Bronchial epithelial cell (primary cell): ENCODE results near the gene SAAL1. TPM values are rescaled to one million over a fixed set of nuclear protein-coding genes. Genes with fewer than 3 reads are reported as not detected.

Source experiments
- DNase-seq: peaks from one replicate; pipeline ENCODE4 v3.0.0-alpha.2; 2010; ENCODE audit warnings: low read depth
- FAIRE-seq: peaks from 2 replicates; lab custom pipeline; 2011; peaks lifted over from hg19 to GRCh38; lab: Jason Lieb, UNC
- H3K27me3 ChIP-seq: 2 replicates; pipeline ENCODE4 v1.5.1; 2011; ENCODE audit warnings: low read length; ENCODE audit not compliant: control insufficient read depth, insufficient read depth
- H3K36me3 ChIP-seq: 2 replicates; pipeline ENCODE4 v1.5.1; 2011; ENCODE audit warnings: low read length; ENCODE audit not compliant: control insufficient read depth, insufficient read depth
- H3K4me3 ChIP-seq: 2 replicates; pipeline ENCODE4 v1.5.1; 2011; ENCODE audit warnings: mild to moderate bottlenecking, low read depth, low read length, control low read depth
- total RNA-seq: library from RNA; depleted of rRNA; stranded (reverse); fragments of >200 nt; gene quantifications from 2 replicates; pipeline ENCODE4 v1.2.1, GENCODE V29; 2014
- TF ChIP-seq, protein P1 (sequence below): IDR thresholded peaks from 2 replicates; pipeline ENCODE4 v1.5.1; 2011; ENCODE audit warnings: mild to moderate bottlenecking, moderate library complexity, low read length, control low read depth, inconsistent platforms; ENCODE audit not compliant: insufficient read depth, severe bottlenecking

The SAAL1 gene
- total RNA-seq, 1 donor from 2014 or later = 15.8 TPM

GRCh38 chr11:18115360-18116127, 9.7 kb upstream of the SAAL1 start:
- Histone ChIP-seq H3K4me3 (no peak overlapping the region), H3K27me3 (peaks cover 4% of the 10 kb centered on the region), H3K36me3 (no peaks in the 10 kb centered on the region)
- FAIRE-seq = peak; percentile 83
- peak; percentile 57 for DNase-seq
- TF ChIP-seq, protein P1, sequence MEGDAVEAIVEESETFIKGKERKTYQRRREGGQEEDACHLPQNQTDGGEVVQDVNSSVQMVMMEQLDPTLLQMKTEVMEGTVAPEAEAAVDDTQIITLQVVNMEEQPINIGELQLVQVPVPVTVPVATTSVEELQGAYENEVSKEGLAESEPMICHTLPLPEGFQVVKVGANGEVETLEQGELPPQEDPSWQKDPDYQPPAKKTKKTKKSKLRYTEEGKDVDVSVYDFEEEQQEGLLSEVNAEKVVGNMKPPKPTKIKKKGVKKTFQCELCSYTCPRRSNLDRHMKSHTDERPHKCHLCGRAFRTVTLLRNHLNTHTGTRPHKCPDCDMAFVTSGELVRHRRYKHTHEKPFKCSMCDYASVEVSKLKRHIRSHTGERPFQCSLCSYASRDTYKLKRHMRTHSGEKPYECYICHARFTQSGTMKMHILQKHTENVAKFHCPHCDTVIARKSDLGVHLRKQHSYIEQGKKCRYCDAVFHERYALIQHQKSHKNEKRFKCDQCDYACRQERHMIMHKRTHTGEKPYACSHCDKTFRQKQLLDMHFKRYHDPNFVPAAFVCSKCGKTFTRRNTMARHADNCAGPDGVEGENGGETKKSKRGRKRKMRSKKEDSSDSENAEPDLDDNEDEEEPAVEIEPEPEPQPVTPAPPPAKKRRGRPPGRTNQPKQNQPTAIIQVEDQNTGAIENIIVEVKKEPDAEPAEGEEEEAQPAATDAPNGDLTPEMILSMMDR = peak; percentile 88

GRCh38 chr11:18111005-18111404, 5.1 kb upstream of the SAAL1 start:
- TF ChIP-seq, protein P1 = no peak
- no peaks in the 10 kb centered on the region for H3K36me3 ChIP-seq
- FAIRE-seq (no peak), DNase-seq (no peak)
- no peak overlapping the region for H3K4me3 ChIP-seq
- peaks cover 4% of the 10 kb centered on the region for H3K27me3 ChIP-seq

DNA sequence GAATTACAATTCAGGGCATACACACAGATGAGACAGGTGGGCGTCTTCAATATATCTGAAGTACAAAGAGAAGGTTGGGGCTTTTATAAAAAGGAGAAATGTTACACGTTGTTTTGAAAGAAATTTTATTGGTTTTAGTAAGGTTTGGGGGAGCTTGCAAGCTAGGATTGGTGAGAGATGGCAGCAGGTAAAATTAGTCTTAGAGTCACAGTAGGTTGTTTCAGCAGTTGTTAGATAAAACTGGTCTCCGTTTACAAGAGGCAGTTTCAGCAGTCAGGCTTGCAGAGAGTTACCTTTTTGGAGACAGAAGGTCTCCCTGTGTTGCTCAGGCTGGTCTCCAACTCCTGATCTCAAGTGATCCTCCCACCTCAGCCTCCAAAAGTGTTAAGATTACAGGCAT, 2.4 kb upstream of the SAAL1 start:
- DNase-seq (no peak), FAIRE-seq (no peak)
- H3K36me3 ChIP-seq = no peaks in the 10 kb centered on the region
- H3K4me3 ChIP-seq = no peak overlapping the region
- H3K27me3 ChIP-seq = peaks cover 4% of the 10 kb centered on the region
- TF ChIP-seq, protein P1 = no peak

GRCh38 chr11:18106688-18107087, 806 bp upstream of the SAAL1 start:
- Histone ChIP-seq H3K27me3 (no peaks in the 10 kb centered on the region), H3K4me3 (no peak overlapping the region), H3K36me3 (peaks cover 1% of the 10 kb centered on the region)
- FAIRE-seq (no peak), DNase-seq (peak; percentile 50)
- TF ChIP-seq, protein P1 = no peak

DNA sequence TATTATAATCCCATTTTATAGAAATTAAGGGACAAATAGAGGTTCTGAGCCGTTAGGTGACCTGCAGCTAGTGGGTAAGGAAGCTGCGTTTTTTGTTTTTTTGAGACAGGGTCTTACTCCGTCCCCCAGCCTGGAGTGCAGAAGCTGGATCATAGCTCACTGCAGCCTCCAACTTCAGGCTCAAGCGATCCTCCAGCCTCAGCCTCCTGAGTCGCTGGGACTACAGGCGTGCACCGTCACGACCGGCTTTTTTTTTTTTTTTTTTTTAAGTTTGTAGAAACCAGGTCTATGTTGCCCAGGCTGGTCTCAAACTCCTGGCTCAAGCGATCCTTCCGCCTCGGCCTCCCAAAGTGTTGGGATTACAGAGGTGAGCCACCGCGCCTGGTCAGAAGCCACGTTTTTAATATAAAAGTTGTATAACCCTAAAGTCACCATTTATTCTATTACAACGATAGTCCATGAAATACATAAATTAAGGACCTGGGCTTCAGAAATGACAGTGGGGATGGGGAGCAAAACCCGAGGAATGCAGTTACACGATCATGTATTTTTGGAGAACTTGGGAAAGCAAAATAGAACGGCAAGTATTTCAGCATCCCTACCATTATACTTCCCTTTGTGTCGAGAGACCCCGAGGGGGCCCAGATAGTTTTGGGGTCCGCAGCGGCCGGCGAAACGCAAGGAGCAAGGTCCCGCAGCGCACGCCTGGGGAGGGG, 638 bp downstream of the SAAL1 start:
- no peaks in the 10 kb centered on the region for H3K27me3 ChIP-seq
- TF ChIP-seq, protein P1 = no peak
- peaks cover 1% of the 10 kb centered on the region for H3K36me3 ChIP-seq
- DNase-seq (no peak), FAIRE-seq (no peak)
- H3K4me3 ChIP-seq = peak overlapping the region; percentile 96
